HEK293 (cell line): Measurements from ENCODE around the gene C2CD4C.

Experiments
- CTCF ChIA-PET: fragments of 350-600 bp; formaldehyde crosslinking; extraction: SDS; loops from one replicate; lab custom pipeline; 2021; ENCODE audit warnings: antibody characterized with exemption; lab: Yijun Ruan, JAX
- POLR2A ChIA-PET: fragments of 300-600 bp; formaldehyde crosslinking; extraction: SDS; loops from one replicate; lab custom pipeline; 2020; ENCODE audit warnings: antibody characterized with exemption, inconsistent platforms; lab: Yijun Ruan, JAX
- H3K27ac ChIP-seq: fragments of 200-500 bp; sonication (Bioruptor generic); 2 replicates; pipeline ENCODE4 v1.5.1; 2014; ENCODE audit warnings: low read depth, low read length, control low read depth, inconsistent platforms; ENCODE audit errors: extremely low read depth
- H3K36me3 ChIP-seq, 2 experiments: fragments of 200-500 bp in 1 of 2; sonication (Bioruptor generic) in 1 of 2; 1 replicate in 1 of 2; 2 replicates in 1 of 2; pipeline ENCODE4 v1.5.1; 2014 to 2017; ENCODE audit warnings: inconsistent platforms in 2 of 2, low read length in 2 of 2; ENCODE audit not compliant: control insufficient read depth in 2 of 2, insufficient read depth in 1 of 2
- H3K4me1 ChIP-seq: fragments of 200-500 bp; sonication (Bioruptor generic); 2 replicates; pipeline ENCODE4 v1.5.1; 2014; ENCODE audit warnings: mild to moderate bottlenecking, low read length, inconsistent platforms; ENCODE audit not compliant: control insufficient read depth, insufficient read depth
- H3K4me3 ChIP-seq: 2 replicates; pipeline ENCODE4 v1.5.1; 2011; ENCODE audit warnings: low read depth, mild to moderate bottlenecking, control low read depth, low read length, moderate library complexity
- H3K9me3 ChIP-seq: fragments of 200-500 bp; sonication (Bioruptor generic); 2 replicates; pipeline ENCODE4 v1.5.1; 2014; ENCODE audit warnings: low read depth, low read length, inconsistent platforms; ENCODE audit not compliant: control insufficient read depth, insufficient read depth
- GLIS2 ChIP-seq: fragments of 450-650 bp; formaldehyde crosslinking; IDR thresholded peaks from 2 replicates; pipeline ENCODE4 v1.5.1; 2016; ENCODE audit warnings: missing biosample characterization, missing genetic modification characterization
- OSR2 ChIP-seq: fragments of 450-650 bp; formaldehyde crosslinking; IDR thresholded peaks from 2 replicates; pipeline ENCODE4 v1.5.1; 2016; ENCODE audit warnings: missing biosample characterization, missing genetic modification characterization
- YY2 ChIP-seq: fragments of 450-650 bp; formaldehyde crosslinking; IDR thresholded peaks from 2 replicates; pipeline ENCODE4 v1.5.1; 2016; ENCODE audit warnings: missing biosample characterization, missing genetic modification characterization
- ZIC2 ChIP-seq: fragments of 450-650 bp; formaldehyde crosslinking; IDR thresholded peaks from 2 replicates; pipeline ENCODE4 v1.5.1; 2016; ENCODE audit warnings: missing biosample characterization, missing genetic modification characterization
- ZNF221 ChIP-seq: fragments of 450-650 bp; formaldehyde crosslinking; IDR thresholded peaks from 2 replicates; pipeline ENCODE4 v1.5.1; 2017; ENCODE audit warnings: missing biosample characterization, missing genetic modification characterization, borderline replicate concordance
- ZNF266 ChIP-seq: fragments of 450-650 bp; formaldehyde crosslinking; IDR thresholded peaks from 2 replicates; pipeline ENCODE4 v1.5.1; 2016; ENCODE audit warnings: missing biosample characterization, missing genetic modification characterization, low read depth
- ZNF350 ChIP-seq: fragments of 450-650 bp; formaldehyde crosslinking; IDR thresholded peaks from 2 replicates; pipeline ENCODE4 v1.5.0; 2017; ENCODE audit warnings: missing biosample characterization, mild to moderate bottlenecking, missing genetic modification characterization
- ZNF623 ChIP-seq: fragments of 450-650 bp; formaldehyde crosslinking; IDR thresholded peaks from 2 replicates; pipeline ENCODE4 v1.5.1; 2016; ENCODE audit warnings: missing biosample characterization, missing genetic modification characterization
- ZNF664 ChIP-seq: fragments of 450-650 bp; formaldehyde crosslinking; IDR thresholded peaks from 2 replicates; pipeline ENCODE4 v1.5.1; 2016; ENCODE audit warnings: missing biosample characterization, missing genetic modification characterization
- ZNF707 ChIP-seq: fragments of 450-650 bp; formaldehyde crosslinking; IDR thresholded peaks from 2 replicates; pipeline ENCODE4 v1.5.1; 2016; ENCODE audit warnings: missing biosample characterization, missing genetic modification characterization
- ZSCAN30 ChIP-seq: fragments of 450-650 bp; IDR thresholded peaks from 2 replicates; pipeline ENCODE4 v1.5.1; 2018; ENCODE audit warnings: missing biosample characterization, mild to moderate bottlenecking, missing genetic modification characterization, moderate library complexity
- ZXDB ChIP-seq: fragments of 450-650 bp; formaldehyde crosslinking; IDR thresholded peaks from 2 replicates; pipeline ENCODE4 v1.5.1; 2016; ENCODE audit warnings: missing biosample characterization, missing genetic modification characterization
- TF ChIP-seq, protein P1 (sequence below): fragments of 450-650 bp; formaldehyde crosslinking; IDR thresholded peaks from 2 replicates; pipeline ENCODE4 v1.5.1; 2017; ENCODE audit warnings: missing biosample characterization, missing genetic modification characterization
- TF ChIP-seq, protein P2 (sequence below): fragments of 450-650 bp; formaldehyde crosslinking; IDR thresholded peaks from 2 replicates; pipeline ENCODE4 v1.5.1; 2016; ENCODE audit warnings: missing biosample characterization, missing genetic modification characterization
- TF ChIP-seq, protein P3 (sequence below): fragments of 450-650 bp; formaldehyde crosslinking; IDR thresholded peaks from 2 replicates; pipeline ENCODE4 v1.5.1; 2016; ENCODE audit warnings: missing biosample characterization, missing genetic modification characterization
- TF ChIP-seq, protein P4 (sequence below): fragments of 450-650 bp; formaldehyde crosslinking; IDR thresholded peaks from 2 replicates; pipeline ENCODE4 v1.5.1; 2016; ENCODE audit warnings: missing biosample characterization, missing genetic modification characterization, borderline replicate concordance
- TF ChIP-seq, protein P5 (sequence below): fragments of 450-650 bp; formaldehyde crosslinking; IDR thresholded peaks from 2 replicates; pipeline ENCODE4 v1.5.1; 2016; ENCODE audit warnings: missing biosample characterization, missing genetic modification characterization

Gene C2CD4C

DNA sequence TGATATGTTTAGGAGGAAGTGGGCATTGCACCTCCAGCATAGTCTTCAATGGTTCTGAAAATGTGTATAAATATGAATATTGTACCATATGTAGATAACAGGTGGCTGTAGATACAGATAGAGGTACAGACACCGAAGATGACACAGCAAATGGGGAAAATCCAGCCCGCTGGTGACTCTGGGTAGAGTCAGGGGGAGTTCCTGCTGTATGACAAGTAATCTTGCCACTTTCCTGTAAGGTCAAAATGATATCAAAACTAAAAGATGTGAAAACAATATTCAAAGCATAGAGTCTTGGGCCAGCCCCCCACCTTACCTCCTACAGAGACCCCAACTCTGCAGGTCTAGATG, 17.8 kb downstream of the C2CD4C start:
- no peak for TF ChIP-seq YY2 (tag by site-specific recombination)
- TF ChIP-seq ZNF221 = no peak
- no peak for TF ChIP-seq ZNF707 (tag by site-specific recombination)
- TF ChIP-seq, protein P1, sequence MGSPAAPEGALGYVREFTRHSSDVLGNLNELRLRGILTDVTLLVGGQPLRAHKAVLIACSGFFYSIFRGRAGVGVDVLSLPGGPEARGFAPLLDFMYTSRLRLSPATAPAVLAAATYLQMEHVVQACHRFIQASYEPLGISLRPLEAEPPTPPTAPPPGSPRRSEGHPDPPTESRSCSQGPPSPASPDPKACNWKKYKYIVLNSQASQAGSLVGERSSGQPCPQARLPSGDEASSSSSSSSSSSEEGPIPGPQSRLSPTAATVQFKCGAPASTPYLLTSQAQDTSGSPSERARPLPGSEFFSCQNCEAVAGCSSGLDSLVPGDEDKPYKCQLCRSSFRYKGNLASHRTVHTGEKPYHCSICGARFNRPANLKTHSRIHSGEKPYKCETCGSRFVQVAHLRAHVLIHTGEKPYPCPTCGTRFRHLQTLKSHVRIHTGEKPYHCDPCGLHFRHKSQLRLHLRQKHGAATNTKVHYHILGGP (tag by site-specific recombination) = no peak
- TF ChIP-seq ZIC2 (tag by site-specific recombination) = no peak
- TF ChIP-seq ZSCAN30 (tag by site-specific recombination) = no peak
- no peak for TF ChIP-seq ZNF350 (tag by site-specific recombination)
- no peak for TF ChIP-seq ZNF664 (tag by site-specific recombination)
- TF ChIP-seq ZXDB (tag by site-specific recombination) = no peak
- TF ChIP-seq, protein P2, sequence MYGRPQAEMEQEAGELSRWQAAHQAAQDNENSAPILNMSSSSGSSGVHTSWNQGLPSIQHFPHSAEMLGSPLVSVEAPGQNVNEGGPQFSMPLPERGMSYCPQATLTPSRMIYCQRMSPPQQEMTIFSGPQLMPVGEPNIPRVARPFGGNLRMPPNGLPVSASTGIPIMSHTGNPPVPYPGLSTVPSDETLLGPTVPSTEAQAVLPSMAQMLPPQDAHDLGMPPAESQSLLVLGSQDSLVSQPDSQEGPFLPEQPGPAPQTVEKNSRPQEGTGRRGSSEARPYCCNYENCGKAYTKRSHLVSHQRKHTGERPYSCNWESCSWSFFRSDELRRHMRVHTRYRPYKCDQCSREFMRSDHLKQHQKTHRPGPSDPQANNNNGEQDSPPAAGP (tag by site-specific recombination) = no peak
- TF ChIP-seq, protein P3, sequence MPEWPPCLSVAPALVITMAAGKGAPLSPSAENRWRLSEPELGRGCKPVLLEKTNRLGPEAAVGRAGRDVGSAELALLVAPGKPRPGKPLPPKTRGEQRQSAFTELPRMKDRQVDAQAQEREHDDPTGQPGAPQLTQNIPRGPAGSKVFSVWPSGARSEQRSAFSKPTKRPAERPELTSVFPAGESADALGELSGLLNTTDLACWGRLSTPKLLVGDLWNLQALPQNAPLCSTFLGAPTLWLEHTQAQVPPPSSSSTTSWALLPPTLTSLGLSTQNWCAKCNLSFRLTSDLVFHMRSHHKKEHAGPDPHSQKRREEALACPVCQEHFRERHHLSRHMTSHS = no peak
- no peak for TF ChIP-seq ZNF623 (tag by site-specific recombination)
- no peak for TF ChIP-seq OSR2 (tag by site-specific recombination)
- TF ChIP-seq, protein P4, sequence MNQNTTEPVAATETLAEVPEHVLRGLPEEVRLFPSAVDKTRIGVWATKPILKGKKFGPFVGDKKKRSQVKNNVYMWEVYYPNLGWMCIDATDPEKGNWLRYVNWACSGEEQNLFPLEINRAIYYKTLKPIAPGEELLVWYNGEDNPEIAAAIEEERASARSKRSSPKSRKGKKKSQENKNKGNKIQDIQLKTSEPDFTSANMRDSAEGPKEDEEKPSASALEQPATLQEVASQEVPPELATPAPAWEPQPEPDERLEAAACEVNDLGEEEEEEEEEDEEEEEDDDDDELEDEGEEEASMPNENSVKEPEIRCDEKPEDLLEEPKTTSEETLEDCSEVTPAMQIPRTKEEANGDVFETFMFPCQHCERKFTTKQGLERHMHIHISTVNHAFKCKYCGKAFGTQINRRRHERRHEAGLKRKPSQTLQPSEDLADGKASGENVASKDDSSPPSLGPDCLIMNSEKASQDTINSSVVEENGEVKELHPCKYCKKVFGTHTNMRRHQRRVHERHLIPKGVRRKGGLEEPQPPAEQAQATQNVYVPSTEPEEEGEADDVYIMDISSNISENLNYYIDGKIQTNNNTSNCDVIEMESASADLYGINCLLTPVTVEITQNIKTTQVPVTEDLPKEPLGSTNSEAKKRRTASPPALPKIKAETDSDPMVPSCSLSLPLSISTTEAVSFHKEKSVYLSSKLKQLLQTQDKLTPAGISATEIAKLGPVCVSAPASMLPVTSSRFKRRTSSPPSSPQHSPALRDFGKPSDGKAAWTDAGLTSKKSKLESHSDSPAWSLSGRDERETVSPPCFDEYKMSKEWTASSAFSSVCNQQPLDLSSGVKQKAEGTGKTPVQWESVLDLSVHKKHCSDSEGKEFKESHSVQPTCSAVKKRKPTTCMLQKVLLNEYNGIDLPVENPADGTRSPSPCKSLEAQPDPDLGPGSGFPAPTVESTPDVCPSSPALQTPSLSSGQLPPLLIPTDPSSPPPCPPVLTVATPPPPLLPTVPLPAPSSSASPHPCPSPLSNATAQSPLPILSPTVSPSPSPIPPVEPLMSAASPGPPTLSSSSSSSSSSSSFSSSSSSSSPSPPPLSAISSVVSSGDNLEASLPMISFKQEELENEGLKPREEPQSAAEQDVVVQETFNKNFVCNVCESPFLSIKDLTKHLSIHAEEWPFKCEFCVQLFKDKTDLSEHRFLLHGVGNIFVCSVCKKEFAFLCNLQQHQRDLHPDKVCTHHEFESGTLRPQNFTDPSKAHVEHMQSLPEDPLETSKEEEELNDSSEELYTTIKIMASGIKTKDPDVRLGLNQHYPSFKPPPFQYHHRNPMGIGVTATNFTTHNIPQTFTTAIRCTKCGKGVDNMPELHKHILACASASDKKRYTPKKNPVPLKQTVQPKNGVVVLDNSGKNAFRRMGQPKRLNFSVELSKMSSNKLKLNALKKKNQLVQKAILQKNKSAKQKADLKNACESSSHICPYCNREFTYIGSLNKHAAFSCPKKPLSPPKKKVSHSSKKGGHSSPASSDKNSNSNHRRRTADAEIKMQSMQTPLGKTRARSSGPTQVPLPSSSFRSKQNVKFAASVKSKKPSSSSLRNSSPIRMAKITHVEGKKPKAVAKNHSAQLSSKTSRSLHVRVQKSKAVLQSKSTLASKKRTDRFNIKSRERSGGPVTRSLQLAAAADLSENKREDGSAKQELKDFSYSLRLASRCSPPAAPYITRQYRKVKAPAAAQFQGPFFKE (tag by site-specific recombination) = no peak
- TF ChIP-seq, protein P5, sequence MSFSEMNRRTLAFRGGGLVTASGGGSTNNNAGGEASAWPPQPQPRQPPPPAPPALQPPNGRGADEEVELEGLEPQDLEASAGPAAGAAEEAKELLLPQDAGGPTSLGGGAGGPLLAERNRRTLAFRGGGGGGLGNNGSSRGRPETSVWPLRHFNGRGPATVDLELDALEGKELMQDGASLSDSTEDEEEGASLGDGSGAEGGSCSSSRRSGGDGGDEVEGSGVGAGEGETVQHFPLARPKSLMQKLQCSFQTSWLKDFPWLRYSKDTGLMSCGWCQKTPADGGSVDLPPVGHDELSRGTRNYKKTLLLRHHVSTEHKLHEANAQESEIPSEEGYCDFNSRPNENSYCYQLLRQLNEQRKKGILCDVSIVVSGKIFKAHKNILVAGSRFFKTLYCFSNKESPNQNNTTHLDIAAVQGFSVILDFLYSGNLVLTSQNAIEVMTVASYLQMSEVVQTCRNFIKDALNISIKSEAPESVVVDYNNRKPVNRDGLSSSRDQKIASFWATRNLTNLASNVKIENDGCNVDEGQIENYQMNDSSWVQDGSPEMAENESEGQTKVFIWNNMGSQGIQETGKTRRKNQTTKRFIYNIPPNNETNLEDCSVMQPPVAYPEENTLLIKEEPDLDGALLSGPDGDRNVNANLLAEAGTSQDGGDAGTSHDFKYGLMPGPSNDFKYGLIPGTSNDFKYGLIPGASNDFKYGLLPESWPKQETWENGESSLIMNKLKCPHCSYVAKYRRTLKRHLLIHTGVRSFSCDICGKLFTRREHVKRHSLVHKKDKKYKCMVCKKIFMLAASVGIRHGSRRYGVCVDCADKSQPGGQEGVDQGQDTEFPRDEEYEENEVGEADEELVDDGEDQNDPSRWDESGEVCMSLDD = no peak
- no peak for TF ChIP-seq GLIS2 (tag by site-specific recombination)
- TF ChIP-seq ZNF266 (tag by site-specific recombination) = no peak
- ChIA-PET CTCF (no interaction called here), POLR2A (no interaction called here)
- Histone ChIP-seq H3K9me3 (no peaks in the 10 kb centered on the region), H3K4me3 (no peak overlapping the region), H3K36me3 (no peaks in the 10 kb centered on the region), H3K27ac (no peak overlapping the region), H3K4me1 (no peaks in the 10 kb centered on the region)
